Mesenchymal stem cell (in vitro differentiated cells and primary cell): ENCODE data around the gene PTPRN2.

ENCODE experiments used
- DNase-seq: peaks from one replicate; pipeline ENCODE4 v3.0.0-alpha.2; 2013
- H2AFZ ChIP-seq: one replicate; pipeline ENCODE4 v1.6.1; 2013; ENCODE audit warnings: low read depth, mild to moderate bottlenecking, control low read depth, inconsistent platforms, low read length, moderate library complexity
- H2AK5ac ChIP-seq: 2 replicates; pipeline ENCODE4 v1.6.1; 2013; ENCODE audit warnings: low read length, moderate library complexity, mild to moderate bottlenecking, inconsistent platforms; ENCODE audit not compliant: severe bottlenecking
- H2BK120ac ChIP-seq: one replicate; pipeline ENCODE4 v1.6.1; 2013; ENCODE audit warnings: low read depth, mild to moderate bottlenecking, inconsistent platforms, low read length, moderate library complexity
- H2BK12ac ChIP-seq, 2 experiments: one replicate each; pipeline ENCODE4 v1.6.1; 2013; ENCODE audit warnings: inconsistent platforms in 2 of 2, low read length in 2 of 2, mild to moderate bottlenecking in 2 of 2, moderate library complexity in 2 of 2, control low read depth in 1 of 2
- H2BK15ac ChIP-seq: one replicate; pipeline ENCODE4 v1.6.1; 2013; ENCODE audit warnings: mild to moderate bottlenecking, low read depth, inconsistent platforms; ENCODE audit not compliant: poor library complexity, severe bottlenecking
- H2BK5ac ChIP-seq: 2 replicates; pipeline ENCODE4 v1.6.1; 2013; ENCODE audit warnings: low read depth, mild to moderate bottlenecking, low read length, control low read depth, inconsistent platforms; ENCODE audit not compliant: poor library complexity, severe bottlenecking
- H3K14ac ChIP-seq, 2 experiments: one replicate each; pipeline ENCODE4 v1.6.1; 2013; ENCODE audit warnings: inconsistent platforms in 2 of 2, low read length in 2 of 2, control low read depth in 1 of 2, mild to moderate bottlenecking in 1 of 2, moderate library complexity in 1 of 2
- H3K18ac ChIP-seq, 2 experiments: one replicate each; pipeline ENCODE4 v1.6.1; 2013; ENCODE audit warnings: inconsistent platforms in 2 of 2, low read length in 2 of 2, control low read depth in 1 of 2, low read depth in 1 of 2, mild to moderate bottlenecking in 1 of 2
- H3K23ac ChIP-seq, 2 experiments: one replicate each; pipeline ENCODE4 v1.6.1; 2013; ENCODE audit warnings: inconsistent platforms in 2 of 2, low read length in 2 of 2, mild to moderate bottlenecking in 2 of 2, moderate library complexity in 2 of 2, control low read depth in 1 of 2
- H3K27ac ChIP-seq: 2 replicates; pipeline ENCODE4 v1.5.1; 2013; ENCODE audit warnings: mild to moderate bottlenecking, moderate library complexity, low read length, control low read depth, inconsistent platforms; ENCODE audit not compliant: poor library complexity, severe bottlenecking
- H3K27me3 ChIP-seq, 2 experiments: 2 replicates each; pipeline versions ENCODE4 v1.6.1 to v1.7.0; 2013; ENCODE audit warnings: low read length in 2 of 2, mild to moderate bottlenecking in 2 of 2, moderate library complexity in 2 of 2, control low read depth in 1 of 2, inconsistent platforms in 1 of 2; ENCODE audit not compliant: control insufficient read depth in 1 of 2, insufficient read depth in 1 of 2
- H3K36me3 ChIP-seq, 2 experiments: 2 replicates each; pipeline versions ENCODE4 v1.6.1 to v1.7.0; 2013; ENCODE audit warnings: low read length in 2 of 2, control low read depth in 1 of 2, inconsistent platforms in 1 of 2, low read depth in 1 of 2, mild to moderate bottlenecking in 1 of 2; ENCODE audit not compliant: insufficient read depth in 2 of 2, control insufficient read depth in 1 of 2
- H3K4ac ChIP-seq, 2 experiments: one replicate each; pipeline ENCODE4 v1.6.1; 2013; ENCODE audit warnings: inconsistent platforms in 2 of 2, low read length in 2 of 2, mild to moderate bottlenecking in 2 of 2, moderate library complexity in 2 of 2, control low read depth in 1 of 2, low read depth in 1 of 2
- H3K4me1 ChIP-seq: 2 replicates; pipeline ENCODE4 v1.6.1; 2013; ENCODE audit warnings: low read depth, low read length, control low read depth; ENCODE audit not compliant: control insufficient read depth, insufficient read depth
- H3K4me2 ChIP-seq: 2 replicates; pipeline ENCODE4 v1.6.1; 2013; ENCODE audit warnings: low read length, mild to moderate bottlenecking, inconsistent platforms; ENCODE audit not compliant: poor library complexity, severe bottlenecking
- H3K4me3 ChIP-seq, 2 experiments: 2 replicates each; pipeline versions ENCODE4 v1.5.1 to v1.7.0; 2013; ENCODE audit warnings: low read length in 2 of 2, mild to moderate bottlenecking in 2 of 2, control low read depth in 1 of 2, low read depth in 1 of 2; ENCODE audit not compliant: insufficient read depth in 1 of 2
- H3K79me1 ChIP-seq: replicated peaks from 2 replicates; pipeline ENCODE4 v1.6.1; 2013; ENCODE audit warnings: mild to moderate bottlenecking, control low read depth, low read length, inconsistent platforms; ENCODE audit not compliant: poor library complexity, severe bottlenecking
- H3K9ac ChIP-seq: 2 replicates; pipeline ENCODE4 v1.7.0; 2013; ENCODE audit warnings: mild to moderate bottlenecking, low read length, moderate library complexity
- H3K9me3 ChIP-seq: 2 replicates; pipeline ENCODE4 v1.7.0; 2013; ENCODE audit warnings: mild to moderate bottlenecking, low read length; ENCODE audit not compliant: control insufficient read depth
- H4K8ac ChIP-seq: one replicate; pipeline ENCODE4 v1.6.1; 2013; ENCODE audit warnings: inconsistent platforms, mild to moderate bottlenecking, low read length, moderate library complexity
- H4K91ac ChIP-seq: one replicate; pipeline ENCODE4 v1.6.1; 2013; ENCODE audit warnings: mild to moderate bottlenecking, low read length, inconsistent platforms
- WGBS: methylation state at CpG from one replicate; pipeline ENCODE4 v1.1.7; 2013; ENCODE audit warnings: mixed read lengths; 5-methylcytosine and 5-hydroxymethylcytosine counted together

Gene PTPRN2

GRCh38 chr7:157984423-157985163 lies 603.0 kb downstream of the PTPRN2 start:
- no peak overlapping the region for H3K4me2 ChIP-seq

GRCh38 chr7:157983502-157984422 lies 603.9 kb downstream of the PTPRN2 start:
- DNase-seq: no peak
- Histone ChIP-seq H3K79me1 (no peaks in the 10 kb centered on the region), H3K9ac (no peak overlapping the region), H3K4me1 (no peaks in the 10 kb centered on the region), H3K18ac (no peak overlapping the region), H3K27ac (no peak overlapping the region), H4K8ac (no peak overlapping the region), H3K23ac (no peak overlapping the region), H4K91ac (no peak overlapping the region), H2BK12ac (no peak overlapping the region), H3K36me3 (no peaks in the 10 kb centered on the region), H3K4ac (no peak overlapping the region), H3K4me2 (no peak overlapping the region), H2BK120ac (no peak overlapping the region), H2BK15ac (no peak overlapping the region), H3K9me3 (no peaks in the 10 kb centered on the region), H2AK5ac (no peak overlapping the region), H3K14ac (no peak overlapping the region), H2AFZ (no peak overlapping the region), H3K4me3 (peak overlapping the region in 1 of 2 experiments; percentile 10), H2BK5ac (no peak overlapping the region), H3K27me3 (no peaks in the 10 kb centered on the region)
- WGBS: 85% methylated on average over 26 of the region's 32 CpGs

More at GRCh38 chr7:157984423-157985163, 603.0 kb downstream of the PTPRN2 start:
- Histone ChIP-seq H3K4me1 (no peaks in the 10 kb centered on the region), H2BK120ac (no peak overlapping the region), H3K4ac (no peak overlapping the region), H3K36me3 (no peaks in the 10 kb centered on the region), H3K27me3 (no peaks in the 10 kb centered on the region), H3K4me3 (no peak overlapping the region), H4K8ac (no peak overlapping the region), H3K79me1 (no peaks in the 10 kb centered on the region), H2BK12ac (no peak overlapping the region), H3K9me3 (no peaks in the 10 kb centered on the region), H3K23ac (no peak overlapping the region), H3K14ac (no peak overlapping the region), H3K9ac (no peak overlapping the region), H4K91ac (no peak overlapping the region), H3K18ac (no peak overlapping the region), H2BK15ac (no peak overlapping the region), H2BK5ac (no peak overlapping the region), H2AFZ (no peak overlapping the region), H3K27ac (no peak overlapping the region), H2AK5ac (no peak overlapping the region)
- DNase-seq: no peak
- 85% methylated on average over 15 of the region's 25 CpGs for WGBS

- Histone ChIP-seq H3K4me1 (no peaks in the 10 kb centered on the region), H3K27ac (no peak overlapping the region), H3K9ac (no peak overlapping the region), H3K14ac (no peak overlapping the region), H2BK15ac (no peak overlapping the region), H3K4me3 (no peak overlapping the region), H3K18ac (no peak overlapping the region), H3K4me2 (no peak overlapping the region), H3K36me3 (no peaks in the 10 kb centered on the region), H2AFZ (no peak overlapping the region), H3K27me3 (no peaks in the 10 kb centered on the region), H3K79me1 (no peaks in the 10 kb centered on the region), H4K91ac (no peak overlapping the region), H3K9me3 (no peaks in the 10 kb centered on the region), H2AK5ac (no peak overlapping the region), H2BK12ac (no peak overlapping the region), H4K8ac (no peak overlapping the region), H2BK120ac (no peak overlapping the region), H3K4ac (no peak overlapping the region), H2BK5ac (no peak overlapping the region), H3K23ac (no peak overlapping the region)
- no peak for DNase-seq
- 92% methylated on average over 5 of the region's 5 CpGs for WGBS
Observed at GRCh38 chr7:157981778-157982177, 605.8 kb downstream of the PTPRN2 start.

GRCh38 chr7:157980774-157981173 lies 606.8 kb downstream of the PTPRN2 start:
- no peak overlapping the region for H2BK15ac ChIP-seq
- 74% methylated on average over 8 of the region's 9 CpGs for WGBS
- H3K27ac ChIP-seq: no peak overlapping the region
- peaks cover 1% of the 10 kb centered on the region for H3K4me1 ChIP-seq
- DNase-seq: no peak
- no peak overlapping the region for H3K4me2 ChIP-seq
- H4K91ac ChIP-seq: no peak overlapping the region
- H2BK12ac ChIP-seq: no peak overlapping the region
- H3K14ac ChIP-seq: no peak overlapping the region
- H3K36me3 ChIP-seq: no peaks in the 10 kb centered on the region
- H2BK120ac ChIP-seq: no peak overlapping the region
- no peak overlapping the region for H2AFZ ChIP-seq
- no peak overlapping the region for H3K23ac ChIP-seq
- H2AK5ac ChIP-seq: no peak overlapping the region
- no peaks in the 10 kb centered on the region for H3K79me1 ChIP-seq
- no peak overlapping the region for H2BK5ac ChIP-seq
- no peak overlapping the region for H3K9ac ChIP-seq
- H3K18ac ChIP-seq: no peak overlapping the region
- no peak overlapping the region for H3K4me3 ChIP-seq
- no peak overlapping the region for H3K4ac ChIP-seq
- H3K9me3 ChIP-seq: no peaks in the 10 kb centered on the region
- no peaks in the 10 kb centered on the region for H3K27me3 ChIP-seq
- H4K8ac ChIP-seq: no peak overlapping the region
